NOMO-1 treated with dmso at 0.1 percent for 144 hours (cell line): ENCODE data around the gene ZNF750.

Source experiments
- DNase-seq: peaks from one replicate; lab custom pipeline; 2025; ENCODE audit not compliant: unreplicated experiment; lab: John Stamatoyannopoulos, UW

The ZNF750 gene

DNA sequence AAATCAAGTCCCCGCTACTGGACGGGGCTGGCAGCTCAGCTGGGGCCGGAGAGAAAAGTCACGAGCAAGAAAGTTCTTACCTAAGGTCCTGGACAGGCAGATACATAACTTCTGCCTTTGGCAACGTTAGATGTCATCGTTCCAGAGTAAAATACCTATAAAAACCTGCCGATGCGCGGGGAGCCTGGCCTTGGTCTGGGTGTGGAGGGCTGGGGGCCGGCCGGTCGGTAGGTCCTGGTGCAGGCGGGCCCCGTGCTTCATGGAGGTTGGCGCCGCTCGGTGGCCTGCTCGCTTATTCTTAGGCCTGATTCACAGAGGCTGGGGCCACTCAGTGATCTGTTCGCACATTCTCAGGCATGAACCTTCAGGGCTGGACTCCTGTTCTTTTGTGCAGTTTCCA, 33.7 kb upstream of the ZNF750 start:
- no peak for DNase-seq

DNA sequence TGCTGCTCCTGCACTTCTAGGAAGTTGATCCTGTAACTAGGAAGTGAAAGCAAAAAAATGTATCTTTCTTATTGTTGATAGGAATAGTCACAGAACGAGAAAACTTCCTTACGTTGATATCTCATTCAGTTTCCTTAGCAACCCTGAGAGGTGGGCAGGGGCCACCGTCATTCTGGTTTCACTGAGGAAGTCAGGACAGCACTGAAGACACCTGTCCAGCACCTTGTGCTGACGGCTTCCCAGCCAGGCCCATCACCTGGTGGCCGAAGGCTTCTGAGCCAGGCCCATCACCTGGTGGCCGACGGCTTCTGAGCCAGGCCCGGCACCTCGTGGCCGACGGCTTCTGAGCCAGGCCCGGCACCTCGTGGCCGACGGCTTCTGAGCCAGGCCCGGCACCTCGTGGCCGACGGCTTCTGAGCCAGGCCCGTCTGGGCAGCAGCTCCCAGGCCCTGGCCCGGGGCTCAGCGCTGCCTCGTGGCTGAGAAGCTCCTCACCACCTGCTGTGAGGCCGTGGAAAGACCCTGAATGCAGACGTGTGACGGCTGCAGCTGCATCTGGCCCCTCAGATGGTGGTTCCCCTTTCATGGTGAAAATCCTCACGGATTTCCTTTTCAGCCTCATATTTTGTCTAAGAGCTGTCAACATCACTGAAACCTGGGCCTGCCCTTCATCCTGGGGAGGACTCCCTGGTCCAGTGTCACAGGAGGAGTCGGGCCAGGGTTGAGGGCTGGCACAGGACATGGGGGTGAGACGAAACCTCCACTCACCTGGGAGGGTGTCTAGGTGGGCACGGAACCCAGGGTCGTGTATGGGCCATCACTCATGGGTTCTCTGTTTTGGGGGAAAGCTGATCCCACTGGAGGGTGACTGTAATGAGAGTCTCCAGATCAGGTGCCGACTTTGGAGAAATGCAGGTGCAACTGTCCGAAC, 33.0 kb upstream of the ZNF750 start:
- DNase-seq: no peak

DNA sequence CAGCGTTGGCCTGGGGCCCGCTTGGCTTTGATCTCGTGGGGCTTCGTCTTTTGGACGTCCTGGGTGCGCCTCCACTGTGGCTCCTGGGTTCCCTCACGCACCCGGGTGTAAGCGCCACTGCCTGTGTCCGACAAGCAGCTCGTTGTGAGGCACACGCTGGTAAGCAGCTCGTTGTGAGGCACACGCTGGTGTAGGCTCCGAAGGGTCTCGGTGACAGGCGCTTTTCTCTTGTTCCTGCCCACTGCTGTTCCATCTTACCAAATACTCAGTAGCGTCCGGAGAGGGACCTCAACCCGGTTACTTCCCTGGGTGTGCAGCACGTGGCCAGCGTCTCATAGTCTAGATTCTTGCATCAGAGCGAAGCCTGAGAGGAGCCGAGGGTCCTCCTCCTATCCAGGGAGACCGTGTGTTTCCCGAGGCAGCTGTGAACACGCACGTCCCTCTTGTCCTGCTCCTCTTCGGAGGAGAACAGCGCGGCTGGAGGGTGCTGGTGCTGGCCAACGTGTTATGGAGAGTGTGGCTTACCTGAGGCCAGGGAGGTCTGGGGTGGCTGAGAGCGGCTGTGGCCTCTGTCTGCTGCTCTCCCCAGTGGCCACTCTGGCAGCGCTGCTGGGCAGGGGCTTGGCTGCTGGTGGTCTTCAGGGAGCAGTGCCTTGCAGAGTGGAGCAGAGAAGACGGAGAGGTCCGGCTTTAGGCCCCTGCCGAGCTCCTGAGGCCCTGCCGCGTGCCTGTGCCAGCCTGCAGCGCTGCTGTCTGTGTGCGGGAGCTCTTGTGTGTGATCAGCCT, 32.1 kb upstream of the ZNF750 start:
- DNase-seq: no peak

DNA sequence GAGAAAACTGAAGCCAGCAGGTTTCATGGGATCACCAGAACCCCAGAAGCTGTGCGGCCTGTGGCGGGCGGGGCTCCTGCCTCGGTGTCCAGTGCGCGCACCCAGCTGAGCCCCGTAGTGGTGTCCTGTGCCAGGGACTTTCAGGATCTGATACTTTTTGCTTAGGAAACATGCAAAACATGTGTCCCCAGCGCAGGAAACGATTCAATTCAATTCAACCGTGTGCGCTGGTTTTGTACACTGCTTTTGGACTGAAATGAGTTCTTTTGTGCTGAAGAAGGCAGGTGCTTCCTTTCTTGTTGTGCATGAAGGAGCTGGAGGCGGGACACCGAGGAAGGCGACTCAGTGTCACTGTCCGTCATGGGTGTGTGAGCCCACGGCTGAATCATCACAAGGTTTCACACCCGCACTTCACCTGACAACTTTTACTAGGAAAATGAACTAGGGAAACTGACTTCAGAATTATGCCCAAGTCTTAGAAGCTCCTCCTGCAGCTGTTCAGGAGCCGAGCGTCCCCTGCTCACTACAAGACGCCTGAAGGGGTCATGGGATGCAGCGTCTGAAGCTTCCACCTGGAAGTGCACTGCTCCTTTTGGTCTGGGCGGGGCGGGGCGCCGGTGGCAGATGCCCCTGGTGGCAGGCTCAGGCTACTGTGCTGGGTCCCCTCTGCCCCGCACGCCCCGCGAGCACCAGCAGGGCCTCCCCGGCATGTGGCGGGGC, 31.4 kb upstream of the ZNF750 start:
- no peak for DNase-seq

DNA sequence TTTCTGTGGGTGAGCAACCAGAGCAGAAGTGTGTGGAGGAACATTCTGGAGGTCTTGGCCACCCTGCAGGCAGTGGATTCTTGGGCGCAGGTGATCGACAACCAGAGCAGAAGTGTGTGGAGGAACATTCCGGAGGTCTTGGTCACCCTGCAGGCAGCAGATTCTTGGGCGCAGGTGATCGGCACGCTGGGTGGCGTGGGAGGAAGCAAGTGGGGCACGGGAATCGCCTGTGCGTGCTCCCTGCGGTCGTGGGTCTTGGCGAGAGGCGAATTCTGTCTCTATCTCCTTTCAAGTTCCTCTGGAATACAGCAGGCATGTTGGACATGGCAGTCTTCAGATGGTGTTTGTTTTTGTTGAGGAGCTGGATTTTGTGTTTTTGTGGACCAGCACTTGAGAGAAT, 30.7 kb upstream of the ZNF750 start:
- no peak for DNase-seq

DNA sequence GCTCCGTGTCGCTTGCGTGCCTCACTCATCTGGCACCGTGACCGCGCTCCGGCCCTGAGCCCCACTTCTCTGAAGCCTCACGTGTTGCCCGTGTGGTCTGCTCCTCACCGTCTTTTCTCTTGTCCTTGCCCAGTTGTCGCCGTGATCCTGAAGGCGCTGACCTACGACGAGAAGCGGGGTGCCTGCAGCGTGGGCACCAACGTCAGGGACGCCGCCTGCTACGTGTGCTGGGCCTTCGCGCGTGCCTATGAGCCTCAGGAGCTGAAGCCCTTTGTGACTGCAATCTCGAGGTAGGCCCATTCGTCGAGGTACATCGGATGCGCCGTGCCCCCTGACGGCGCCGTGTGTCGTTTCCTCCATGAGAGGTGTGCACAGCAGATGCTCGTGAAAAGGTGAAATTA, 30.3 kb upstream of the ZNF750 start:
- DNase-seq: no peak

DNA sequence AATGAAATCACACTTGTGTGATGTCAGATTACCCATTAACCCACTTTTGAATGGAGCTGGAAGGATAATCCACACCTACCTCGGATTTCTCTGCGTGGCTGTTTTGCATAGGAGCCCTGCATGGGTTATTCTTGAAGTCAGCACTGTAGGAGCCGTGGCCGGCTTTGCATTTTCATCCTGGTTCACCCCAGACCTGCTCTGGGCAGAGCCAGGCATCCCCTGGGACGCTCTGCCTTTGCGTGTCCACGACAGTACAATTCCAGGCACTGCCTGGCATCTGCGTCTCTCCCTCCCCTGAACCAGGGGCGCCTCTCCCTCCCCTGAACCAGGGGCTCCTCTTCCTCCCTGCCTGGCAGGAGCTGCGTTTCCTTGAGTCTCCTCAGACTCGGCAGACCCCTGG, 29.7 kb upstream of the ZNF750 start:
- no peak for DNase-seq

DNA sequence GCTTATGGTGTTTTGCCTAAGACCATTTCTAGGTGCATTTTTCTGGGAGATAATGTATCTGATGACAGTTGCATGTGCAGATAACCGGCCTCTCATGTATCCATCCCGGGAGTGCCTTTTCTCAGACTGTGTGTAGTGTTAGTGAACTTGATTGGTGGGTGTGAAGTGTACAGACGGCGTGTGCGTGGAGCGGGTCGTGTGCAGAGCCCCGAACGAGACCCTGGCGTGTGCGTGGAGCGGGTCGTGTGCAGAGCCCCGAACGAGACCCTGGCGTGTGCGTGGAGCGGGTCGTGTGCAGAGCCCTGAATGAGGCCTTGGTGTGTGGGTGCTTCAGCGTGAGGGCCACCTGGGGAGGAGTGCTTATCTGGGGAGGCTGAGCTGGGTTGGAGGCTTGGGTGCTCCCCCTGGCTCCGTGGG, 28.9 kb upstream of the ZNF750 start:
- DNase-seq: no peak

DNA sequence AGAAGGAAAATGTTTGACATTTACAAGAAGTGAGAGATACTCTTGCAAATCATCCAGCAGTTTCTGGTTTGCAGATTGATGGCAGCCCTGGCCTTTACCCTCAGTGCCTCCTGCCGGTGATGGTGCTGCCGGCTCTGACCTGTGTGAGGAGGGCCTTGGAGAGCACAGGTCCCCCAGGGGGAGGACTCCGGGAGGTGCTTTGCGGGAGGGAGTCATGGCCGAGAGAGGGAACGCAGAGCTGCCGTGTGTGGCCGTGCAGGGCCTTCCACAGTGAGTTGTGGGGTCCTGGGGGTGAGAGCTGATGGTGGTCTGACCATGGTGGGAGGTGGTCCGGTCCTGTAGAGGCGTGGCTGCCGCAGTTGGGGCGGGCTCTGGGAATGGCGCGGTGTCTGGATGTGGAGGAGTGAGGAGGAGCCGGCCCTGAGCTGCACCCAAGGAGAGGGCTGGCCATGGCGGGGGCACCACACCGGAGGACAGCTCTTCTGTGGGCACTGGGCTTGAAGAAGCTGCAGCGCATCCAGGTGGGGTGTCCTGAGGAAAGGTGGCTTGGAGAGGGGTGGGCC, 28.0 kb upstream of the ZNF750 start:
- DNase-seq: no peak

DNA sequence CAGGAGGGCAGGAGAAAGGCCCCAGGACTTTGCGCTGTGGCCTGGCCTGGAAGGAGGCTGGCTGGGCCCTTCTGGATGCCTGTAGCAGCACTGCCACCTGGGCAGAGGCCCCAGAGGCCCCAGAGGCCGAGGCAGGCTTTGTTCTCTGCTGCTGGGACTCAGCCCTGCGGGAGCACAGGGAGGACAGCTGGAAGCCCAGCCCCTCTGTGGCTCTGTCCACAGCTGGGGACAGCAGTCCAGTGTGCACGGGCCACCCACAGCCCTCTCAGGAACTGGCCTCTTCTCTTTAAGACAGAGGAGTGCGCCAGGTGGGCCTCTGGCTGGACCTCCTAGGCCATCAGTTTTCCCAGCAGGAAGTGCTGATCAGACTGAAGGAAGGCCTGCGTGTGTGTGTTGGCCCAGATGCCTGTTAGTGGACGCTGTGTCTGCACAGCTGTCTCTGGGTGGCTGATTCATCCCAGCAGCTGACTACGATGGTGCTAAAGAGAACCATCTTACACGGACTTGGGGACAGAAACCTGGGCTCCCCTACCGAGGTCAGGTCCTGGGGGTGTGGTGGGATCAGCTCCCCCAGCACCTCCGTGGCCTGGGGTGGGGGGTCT, 26.9 kb upstream of the ZNF750 start:
- DNase-seq: no peak

DNA sequence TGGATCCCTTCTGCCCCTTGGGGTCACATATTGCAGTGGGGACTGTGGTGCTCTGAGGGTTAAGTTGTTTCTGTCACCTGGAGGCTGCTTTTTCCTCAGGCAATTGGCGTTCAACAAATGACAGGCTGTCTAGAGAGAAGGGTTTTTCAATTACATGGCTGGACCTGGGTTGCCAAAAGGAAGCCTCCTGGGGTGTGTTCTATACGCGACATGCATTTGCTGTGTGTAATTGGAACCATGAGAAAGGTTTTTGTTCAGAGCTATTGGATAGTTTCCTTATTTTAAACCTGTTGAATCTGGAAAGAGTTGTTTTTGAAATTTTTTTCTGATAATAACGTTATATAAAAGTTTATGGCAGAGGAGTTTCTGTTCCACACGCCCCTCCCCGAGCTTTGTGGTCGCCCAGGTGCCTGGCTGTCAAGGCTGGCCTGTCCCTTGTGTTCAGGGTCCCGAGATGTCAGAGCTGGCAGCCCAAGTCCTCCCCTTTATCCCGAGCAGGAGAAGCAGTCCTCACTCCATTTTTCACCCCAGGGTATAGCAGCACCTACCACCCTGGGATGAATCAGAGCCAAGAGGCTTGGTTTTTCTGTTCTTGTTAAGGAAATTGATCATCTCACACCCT, 26.1 kb upstream of the ZNF750 start:
- DNase-seq: no peak

DNA sequence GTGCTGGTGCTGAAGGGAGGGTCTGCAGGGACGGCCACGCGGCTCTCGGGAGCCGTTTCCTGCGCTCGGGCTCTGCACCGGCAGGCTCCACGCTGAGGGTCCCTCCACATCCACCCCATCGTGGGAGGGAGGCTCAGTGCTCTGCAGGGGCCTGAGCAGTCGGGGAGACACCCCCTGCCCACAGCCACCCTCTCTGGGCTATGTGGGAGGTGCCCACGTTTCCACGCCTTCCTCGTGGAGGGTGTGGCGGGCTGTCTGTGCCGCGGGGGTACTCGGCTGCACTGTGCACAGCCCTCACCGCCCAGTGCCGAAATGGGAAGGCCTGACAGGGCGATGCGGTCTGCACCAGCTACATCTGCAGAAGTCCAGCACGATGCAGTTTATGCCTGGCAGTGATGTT, 25.5 kb upstream of the ZNF750 start:
- DNase-seq: no peak

DNA sequence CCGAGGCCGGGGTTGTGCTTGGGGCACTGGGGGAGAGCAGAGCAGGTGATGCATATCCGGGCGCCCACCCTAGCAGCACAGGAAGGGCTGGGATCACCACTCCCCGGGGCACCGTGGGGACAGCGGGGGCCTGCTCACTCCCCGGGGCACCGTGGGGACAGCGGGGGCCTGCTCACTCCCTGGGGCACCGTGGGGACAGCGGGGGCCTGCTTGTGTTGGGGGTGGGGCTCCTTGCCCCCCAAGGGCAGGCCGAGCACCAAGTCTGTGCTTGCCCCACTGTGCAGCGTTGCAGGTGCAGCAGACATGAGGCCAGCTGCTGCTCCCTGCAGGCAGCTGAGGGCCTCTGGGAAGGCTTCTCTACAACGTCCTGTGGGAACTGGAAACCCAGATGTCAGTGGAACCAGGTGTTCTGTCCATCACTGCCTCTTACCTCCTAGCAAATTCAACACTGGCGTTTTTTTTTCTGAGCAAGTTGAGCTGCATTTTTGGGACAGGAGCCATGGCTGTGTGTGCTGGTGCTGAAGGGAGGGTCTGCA, 25.0 kb upstream of the ZNF750 start:
- no peak for DNase-seq

DNA sequence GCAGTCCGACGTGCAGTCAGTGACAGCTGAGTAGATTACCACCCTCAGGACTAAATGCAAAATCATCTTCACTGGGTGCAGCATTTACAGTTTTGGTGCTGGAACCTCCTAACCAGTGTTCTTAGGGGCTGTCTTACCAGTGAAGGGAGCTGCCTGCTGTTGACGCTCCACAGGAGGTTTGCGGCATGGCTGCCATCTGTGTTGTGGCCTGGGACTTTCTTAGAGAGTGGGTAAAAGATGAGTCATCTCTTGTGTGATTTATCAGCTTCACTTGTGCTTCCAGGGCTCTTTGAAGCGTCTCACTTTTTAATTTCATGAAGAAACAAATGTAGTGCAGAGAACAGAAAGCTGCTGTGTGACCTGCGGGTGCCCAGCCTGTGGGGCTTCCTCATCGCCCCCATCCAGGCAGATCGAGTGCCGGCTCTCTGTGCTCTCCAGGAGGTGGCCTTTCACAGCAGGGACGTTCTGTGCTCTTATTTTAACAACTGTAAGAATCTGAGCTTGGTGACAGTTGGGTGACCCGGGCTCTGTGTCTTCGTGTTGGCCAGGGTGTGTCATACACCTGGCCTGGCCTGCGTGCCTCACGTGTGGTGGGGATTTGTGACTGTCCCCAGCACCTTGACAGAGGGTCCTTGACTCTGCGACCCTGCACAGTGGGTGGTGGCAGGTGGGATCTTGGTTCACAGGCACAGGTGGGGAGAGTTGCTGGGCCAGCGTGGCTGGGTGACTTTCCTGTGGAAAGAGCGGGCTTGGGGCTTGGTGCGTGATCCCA, 24.3 kb upstream of the ZNF750 start:
- DNase-seq: peak; percentile 48

DNA sequence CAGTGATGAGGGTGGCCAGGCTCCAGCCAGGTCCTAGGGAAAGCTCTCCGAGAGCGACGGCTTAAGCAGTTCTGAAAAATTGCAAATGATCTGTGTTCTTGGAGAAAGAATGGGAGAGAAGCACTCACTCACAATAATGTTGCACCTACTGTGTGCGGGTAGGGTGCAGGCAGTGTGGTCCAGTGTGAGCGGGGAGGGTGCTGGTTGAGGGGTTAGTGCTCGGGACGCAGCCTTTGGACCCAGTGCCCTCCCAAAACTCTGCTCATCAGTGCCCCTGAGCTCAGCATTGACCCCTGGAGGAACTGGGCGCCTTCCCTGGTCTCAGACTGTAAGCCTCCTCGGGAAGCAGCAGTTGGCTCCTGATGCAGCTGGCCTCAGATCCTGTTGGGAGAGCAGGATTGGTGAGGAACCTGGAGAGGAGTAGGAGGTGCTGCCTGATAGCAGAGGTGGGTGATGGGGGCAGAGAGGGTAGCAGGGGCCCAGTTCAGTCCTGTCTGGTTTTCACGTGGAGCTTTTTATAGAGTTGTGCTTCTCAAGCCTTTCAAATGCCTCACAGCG, 23.6 kb upstream of the ZNF750 start:
- no peak for DNase-seq

DNA sequence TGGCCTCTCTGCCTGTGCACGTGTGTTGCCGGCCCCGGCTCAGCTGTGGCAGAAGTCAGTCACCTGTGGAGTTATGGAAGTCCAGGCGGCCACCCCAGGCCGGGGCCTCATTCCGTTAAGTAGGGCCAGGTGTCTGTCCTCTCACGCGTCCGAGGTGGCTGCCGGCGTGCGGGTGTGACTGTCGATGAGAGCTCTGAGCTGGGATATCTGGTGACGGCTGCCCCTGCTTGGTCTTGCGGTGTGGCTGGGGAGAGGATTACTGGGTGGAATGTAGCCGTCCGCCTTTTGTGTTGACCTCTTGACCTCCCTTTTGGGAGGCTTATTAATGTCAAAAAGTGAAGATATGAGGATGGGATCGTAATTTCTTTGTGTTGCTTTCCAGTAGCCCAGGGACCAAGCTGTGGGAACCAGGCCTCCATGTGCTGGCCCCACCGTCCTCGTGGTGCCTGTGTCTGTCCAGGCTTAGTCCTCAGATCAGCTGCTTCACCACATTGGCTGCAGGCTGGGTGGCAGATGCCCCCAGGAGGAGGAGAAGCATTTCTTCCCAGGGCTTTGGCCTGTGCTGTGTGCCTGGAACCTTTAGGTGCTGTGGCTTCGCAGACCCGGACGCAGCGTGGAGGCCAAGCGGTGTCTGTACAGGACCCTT, 23.0 kb upstream of the ZNF750 start:
- no peak for DNase-seq

DNA sequence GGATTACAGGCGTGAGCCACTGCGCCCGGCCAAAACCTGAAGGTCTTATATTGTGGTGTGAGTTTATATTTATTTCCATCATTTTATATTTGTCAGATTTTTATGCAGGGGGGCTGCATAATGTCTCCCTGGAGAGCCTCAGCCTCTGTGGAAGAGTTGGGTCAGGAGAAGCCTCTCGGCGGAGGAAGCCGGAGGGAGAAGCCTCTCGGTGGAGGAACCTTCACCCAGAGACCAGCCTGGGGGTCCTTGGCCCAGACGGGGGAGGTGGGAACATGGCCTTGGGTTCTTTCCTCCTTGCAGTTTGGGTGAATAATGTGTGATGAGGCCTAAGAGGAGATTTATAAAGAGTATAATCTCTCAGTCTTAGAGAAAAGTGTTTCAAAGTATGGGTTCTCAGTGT, 22.4 kb upstream of the ZNF750 start:
- no peak for DNase-seq

DNA sequence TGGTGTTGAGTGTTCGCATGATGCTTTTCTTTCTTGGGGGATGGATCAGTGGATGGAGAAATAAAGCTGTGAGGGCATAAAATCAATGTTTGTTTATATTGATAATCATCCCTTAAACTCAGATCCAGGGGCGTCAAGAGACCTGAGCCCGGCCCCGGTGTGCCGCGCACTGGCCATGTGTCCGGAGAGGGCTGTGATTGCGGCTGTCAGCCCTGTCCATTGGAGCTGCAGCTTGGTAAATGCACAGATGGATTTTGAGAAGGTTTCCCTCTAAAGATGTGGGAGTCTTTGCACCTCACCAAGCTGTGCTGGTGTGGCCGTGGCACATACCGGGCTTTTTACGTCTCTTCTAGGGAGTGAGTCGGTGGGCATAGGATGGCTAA, 21.6 kb upstream of the ZNF750 start:
- DNase-seq: no peak
